H1 (cell line): ENCODE data around the gene JUP. TPM values are rescaled to one million over a fixed set of nuclear protein-coding genes. Genes with fewer than 3 reads are reported as not detected.

ENCODE experiments used
- CTBP2 ChIP-seq: IDR thresholded peaks from 2 replicates; pipeline ENCODE4 v1.7.0; 2011; ENCODE audit warnings: borderline replicate concordance, mild to moderate bottlenecking, moderate library complexity, mixed read lengths, low read length; ENCODE audit not compliant: insufficient read depth, insufficient read length
- EP300 ChIP-seq, 2 experiments: IDR thresholded peaks; 1 replicate in 1 of 2; 2 replicates in 1 of 2; pipeline ENCODE4 v1.6.1; 2011 to 2012; ENCODE audit warnings: low read depth in 2 of 2, low read length in 2 of 2, mild to moderate bottlenecking in 2 of 2, borderline replicate concordance in 1 of 2, inconsistent platforms in 1 of 2, moderate library complexity in 1 of 2
- JUN ChIP-seq: IDR thresholded peaks from 2 replicates; pipeline ENCODE4 v1.6.1; 2011; ENCODE audit warnings: low read depth, mild to moderate bottlenecking, improper control_type of control experiment, low read length
- NRF1 ChIP-seq: IDR thresholded peaks from 2 replicates; pipeline ENCODE4 v1.6.1; 2011; ENCODE audit warnings: mild to moderate bottlenecking, low read depth, low read length, improper control_type of control experiment
- RFX5 ChIP-seq: IDR thresholded peaks from 2 replicates; pipeline ENCODE4 v1.6.1; 2011; ENCODE audit warnings: low read depth, low read length, improper control_type of control experiment, borderline replicate concordance
- RNF2 ChIP-seq: fragments of 200-900, 300-1000 bp; sonication (generic); IDR thresholded peaks from 2 replicates; pipeline ENCODE4 v1.7.1; 2016; ENCODE audit warnings: borderline replicate concordance, low read depth, mild to moderate bottlenecking, antibody characterized with exemption, low read length; ENCODE audit not compliant: poor library complexity, severe bottlenecking; ENCODE audit errors: missing control alignments
- SAP30 ChIP-seq: fragments of 300-600 bp; sonication (generic); IDR thresholded peaks from 2 replicates; pipeline ENCODE4 v1.7.1; 2012; ENCODE audit warnings: low read length, moderate library complexity, mild to moderate bottlenecking, inconsistent platforms; ENCODE audit not compliant: insufficient read depth, insufficient replicate concordance
- TAF7 ChIP-seq: optimal IDR thresholded peaks from 2 replicates; pipeline ENCODE3; 2011; ENCODE audit warnings: low read depth, mild to moderate bottlenecking, inconsistent platforms, low read length, moderate library complexity, borderline replicate concordance
- TCF12 ChIP-seq: IDR thresholded peaks from 2 replicates; pipeline ENCODE4 v1.6.1; 2011; ENCODE audit warnings: low read depth, mild to moderate bottlenecking, low read length
- polyA plus RNA-seq, 7 experiments: library from polyadenylated mRNA; depleted of rRNA in 3 of 7; stranded (reverse) in 5 of 7; unstranded in 2 of 7; fragments of >200 nt in 5 of 7; fragments of 200-250 nt in 2 of 7; gene quantifications; 1 replicate in 5 of 7; 2 replicates in 1 of 7; 4 replicates in 1 of 7; pipeline versions ENCODE4 v1.2.1 to v1.2.3, GENCODE V29; 2011 to 2013; ENCODE audit warnings: missing spikeins in 2 of 7, mixed read lengths in 2 of 7
- total RNA-seq: library from RNA; stranded (reverse); fragmentation: NEBNext Ultra II Directional; extraction: Animal tissue kit (Norgen Biotek cat#: 25700); gene quantifications from 2 replicates; pipeline ENCODE4 v1.2.1, GENCODE V29; 2021

JUP gene
- total and polyA plus RNA-seq, 2 of the 8 experiments (the other 6 are each of a cell fraction or from before 2014, with no cell fraction given) = 62.8 to 102 TPM

DNA sequence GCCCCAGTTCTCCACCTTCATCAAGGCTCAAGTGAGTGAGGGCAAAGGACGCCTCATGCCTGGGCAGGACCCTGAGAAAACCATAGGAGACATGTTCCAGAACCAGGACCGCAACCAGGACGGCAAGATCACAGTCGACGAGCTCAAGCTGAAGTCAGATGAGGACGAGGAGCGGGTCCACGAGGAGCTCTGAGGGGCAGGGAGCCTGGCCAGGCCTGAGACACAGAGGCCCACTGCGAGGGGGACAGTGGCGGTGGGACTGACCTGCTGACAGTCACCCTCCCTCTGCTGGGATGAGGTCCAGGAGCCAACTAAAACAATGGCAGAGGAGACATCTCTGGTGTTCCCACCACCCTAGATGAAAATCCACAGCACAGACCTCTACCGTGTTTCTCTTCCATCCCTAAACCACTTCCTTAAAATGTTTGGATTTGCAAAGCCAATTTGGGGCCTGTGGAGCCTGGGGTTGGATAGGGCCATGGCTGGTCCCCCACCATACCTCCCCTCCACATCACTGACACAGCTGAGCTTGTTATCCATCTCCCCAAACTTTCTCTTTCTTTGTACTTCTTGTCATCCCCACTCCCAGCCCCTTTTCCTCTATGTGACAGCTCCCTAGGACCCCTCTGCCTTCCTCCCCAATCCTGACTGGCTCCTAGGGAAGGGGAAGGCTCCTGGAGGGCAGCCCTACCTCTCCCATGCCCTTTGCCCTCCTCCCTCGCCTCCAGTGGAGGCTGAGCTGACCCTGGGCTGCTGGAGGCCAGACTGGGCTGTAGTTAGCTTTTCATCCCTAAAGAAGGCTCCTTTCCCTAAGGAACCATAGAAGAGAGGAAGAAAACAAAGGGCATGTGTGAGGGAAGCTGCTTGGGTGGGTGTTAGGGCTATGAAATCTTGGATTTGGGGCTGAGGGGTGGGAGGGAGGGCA lies 36.0 kb upstream of the JUP start (continued):
- no peak for TF ChIP-seq RFX5
- no peak for TF ChIP-seq RNF2
- TF ChIP-seq NRF1 = no peak
- TF ChIP-seq SAP30 = no peak
- no peak for TF ChIP-seq TCF12
- no peak for TF ChIP-seq JUN
- no peak for TF ChIP-seq TAF7
- no peak for TF ChIP-seq CTBP2
- no peak for TF ChIP-seq EP300 (IDR thresholded peaks at IDR 0.05; ENCODE audit: borderline replicate concordance in 1 of 2, low read depth in 2 of 2, low read length in 2 of 2)
